HG02870 (cell line): Measurements from ENCODE around the gene ULK3.

Source experiments
- ATAC-seq: cut with Tn5 transposase; IDR thresholded peaks from one replicate; pipeline ENCODE4 v1.9.1; 2021; ENCODE audit warnings: mild to moderate bottlenecking, moderate library complexity; ENCODE audit not compliant: unreplicated experiment

Gene ULK3

DNA sequence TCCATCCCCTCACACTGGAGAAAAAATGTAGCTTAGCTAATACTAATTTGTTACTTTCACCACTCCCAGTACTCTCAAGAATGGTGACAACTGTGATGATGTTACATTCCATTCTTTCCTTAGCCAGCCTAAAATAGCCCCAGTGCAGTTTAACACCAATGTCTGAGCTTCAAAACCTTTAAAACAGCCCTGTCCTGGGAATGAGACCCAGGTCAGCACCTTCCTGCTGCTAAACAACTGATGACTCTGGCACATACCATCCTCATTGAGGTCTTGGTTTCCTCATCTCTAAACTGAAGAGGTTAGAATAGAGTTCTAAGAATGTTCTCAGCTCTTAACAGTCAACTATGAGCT is 26.4 kb upstream of the ULK3 start:
- no peak for ATAC-seq

DNA sequence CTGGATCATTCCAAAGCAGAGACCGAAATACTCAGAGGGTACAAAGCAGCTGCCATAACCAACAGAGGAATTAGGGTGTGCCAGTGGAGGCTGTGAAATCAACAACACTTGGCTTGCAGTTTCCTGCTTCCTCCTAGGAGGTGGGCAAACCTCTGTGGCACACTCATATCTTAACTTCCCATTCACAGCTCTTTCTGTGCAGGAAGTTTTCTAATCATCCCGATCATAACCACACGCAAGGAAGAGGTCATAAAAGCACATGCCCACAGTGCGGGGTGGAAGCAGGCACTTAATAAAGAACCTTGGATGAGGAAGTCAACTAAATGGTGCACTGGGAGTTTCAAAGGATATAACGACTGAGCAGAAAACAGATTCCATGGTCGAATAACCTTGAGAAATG is 25.1 kb upstream of the ULK3 start:
- ATAC-seq, result no peak

DNA sequence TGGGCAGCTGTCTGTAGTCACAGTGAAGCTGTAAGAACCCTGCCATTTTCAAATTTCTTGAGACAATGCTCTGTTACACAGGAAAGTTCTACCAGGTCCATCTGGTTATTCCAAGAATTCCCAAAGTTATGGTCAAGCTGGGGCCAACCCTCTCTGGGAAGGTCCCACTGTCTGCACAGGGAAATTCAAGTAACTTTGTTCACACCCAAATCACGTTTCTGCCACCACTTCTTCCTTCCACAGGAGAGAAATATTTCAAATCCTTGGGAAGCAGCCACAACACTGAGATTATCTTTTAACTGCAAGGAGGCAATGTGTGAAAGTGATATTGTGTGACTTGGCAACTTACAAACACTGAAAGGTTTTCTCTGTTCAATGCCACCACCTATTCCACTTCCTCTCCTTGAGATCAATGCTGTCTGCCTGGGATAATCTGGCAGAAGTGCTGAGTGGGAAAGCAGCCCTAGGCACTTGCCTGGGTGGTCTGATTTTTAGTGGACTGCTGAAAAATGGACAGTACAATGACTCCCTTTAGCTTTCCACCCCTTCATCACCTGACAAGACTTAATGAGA is 24.6 kb upstream of the ULK3 start:
- ATAC-seq, result no peak

DNA sequence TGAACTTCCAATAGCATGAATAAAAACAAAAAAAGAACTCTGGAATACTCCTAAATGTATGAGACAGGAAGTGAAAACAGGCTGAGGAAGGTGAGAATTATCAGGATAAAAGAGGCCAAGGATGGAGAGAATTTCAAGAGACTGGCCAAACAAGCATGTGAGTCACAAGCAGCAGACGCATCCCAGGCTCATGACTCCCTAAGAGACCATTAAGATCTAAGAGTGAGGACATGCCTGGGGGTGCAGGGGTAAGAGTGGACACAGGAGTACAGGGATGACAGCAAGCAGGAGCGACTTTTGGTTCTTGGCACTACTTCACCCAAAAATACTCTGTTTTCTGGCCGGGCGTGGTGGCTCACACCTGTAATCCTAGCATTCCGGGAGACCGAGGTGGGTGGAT is 23.1 kb upstream of the ULK3 start:
- ATAC-seq, result no peak

- ATAC-seq, result no peak
Observed at GRCh38 chr15:74865316-74865715, 22.4 kb upstream of the ULK3 start.

DNA sequence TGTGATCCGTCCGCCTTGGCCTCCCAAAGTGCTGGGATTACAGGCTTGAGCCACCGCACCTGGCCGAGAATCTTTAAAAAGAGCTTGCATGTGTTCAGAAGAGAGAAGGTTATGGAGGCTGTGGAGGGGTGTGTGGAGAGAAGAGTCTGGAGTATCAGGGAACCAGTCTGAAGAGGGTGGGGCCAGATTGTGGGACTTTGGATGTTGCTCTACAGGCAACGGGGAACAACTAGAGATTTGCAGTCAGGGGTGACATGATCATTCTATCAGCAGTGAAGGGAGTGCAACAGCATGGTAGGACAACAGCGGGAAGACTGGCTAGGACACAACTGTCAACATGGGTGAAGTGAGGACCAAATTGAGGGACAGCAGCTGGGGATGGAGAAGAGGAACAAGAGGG is 21.3 kb upstream of the ULK3 start:
- no peak for ATAC-seq

- no peak for ATAC-seq
Observed at GRCh38 chr15:74863239-74864056, 20.5 kb upstream of the ULK3 start.

DNA sequence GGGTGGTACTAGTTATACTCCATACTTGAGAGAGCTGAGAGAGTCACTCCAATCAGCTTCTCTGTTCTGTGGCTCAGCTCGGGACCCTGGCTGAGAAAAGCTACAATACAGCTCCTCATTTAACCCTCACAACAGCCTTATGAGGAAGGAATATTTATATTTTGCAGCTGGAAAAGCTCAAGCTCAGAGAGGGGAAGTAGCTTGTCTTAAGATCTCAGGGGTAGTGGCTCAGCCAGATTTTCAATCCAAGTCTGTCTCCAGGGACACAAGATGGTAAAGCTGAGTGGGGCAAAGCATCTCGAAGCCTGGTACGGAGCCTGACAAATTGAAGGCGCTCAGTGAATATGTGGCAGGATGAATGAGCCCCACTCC is 15.4 kb upstream of the ULK3 start:
- no peak for ATAC-seq

- ATAC-seq, result no peak
Observed at GRCh38 chr15:74857671-74858368, 14.9 kb upstream of the ULK3 start.

DNA sequence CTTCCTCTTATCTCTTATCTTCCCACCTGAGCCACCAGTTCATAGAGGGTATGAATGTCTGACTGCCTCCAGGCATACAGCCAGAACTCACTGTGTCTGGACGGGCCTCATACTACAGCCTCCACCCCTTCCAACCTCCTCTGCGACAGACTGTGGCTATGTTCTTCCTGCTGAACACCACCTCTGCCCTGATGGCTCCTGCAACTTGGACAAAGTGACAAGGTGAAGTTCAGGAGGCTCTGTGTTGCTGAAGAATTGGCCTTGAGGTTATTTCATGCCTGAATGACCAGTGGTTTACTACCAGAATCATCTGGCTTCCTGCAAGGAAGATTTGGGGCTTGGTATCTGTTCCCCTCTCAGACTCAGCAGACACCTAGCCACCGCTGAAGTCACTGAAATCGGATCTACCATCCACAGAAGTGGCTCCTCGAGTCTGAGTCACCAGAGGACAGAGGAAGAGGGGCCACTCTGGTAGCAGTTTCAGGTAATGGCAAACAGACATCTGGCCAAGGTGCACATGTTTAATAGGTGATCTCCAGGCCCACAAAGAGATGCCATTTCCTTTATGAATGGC is 14.2 kb upstream of the ULK3 start:
- peak; percentile 76 for ATAC-seq

DNA sequence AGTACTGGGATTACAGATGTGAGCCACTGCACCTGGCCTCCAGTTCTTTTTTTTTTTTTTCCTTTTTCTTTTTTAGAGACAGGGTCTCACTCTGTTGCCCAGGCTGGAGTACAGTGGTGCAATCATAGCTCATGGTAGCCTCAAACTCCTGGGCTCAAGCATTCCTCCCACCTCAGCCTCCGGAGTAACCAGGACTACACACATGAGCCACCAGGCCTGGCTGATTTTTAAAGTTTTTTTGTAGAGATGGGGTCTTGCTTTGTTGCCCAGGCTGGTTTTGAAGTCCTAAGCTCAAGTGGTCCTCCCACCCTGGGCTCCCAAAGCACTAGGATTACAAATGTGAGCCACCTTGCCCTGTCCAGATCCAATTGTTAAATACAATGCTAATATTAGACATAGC is 13.6 kb upstream of the ULK3 start:
- no peak for ATAC-seq

DNA sequence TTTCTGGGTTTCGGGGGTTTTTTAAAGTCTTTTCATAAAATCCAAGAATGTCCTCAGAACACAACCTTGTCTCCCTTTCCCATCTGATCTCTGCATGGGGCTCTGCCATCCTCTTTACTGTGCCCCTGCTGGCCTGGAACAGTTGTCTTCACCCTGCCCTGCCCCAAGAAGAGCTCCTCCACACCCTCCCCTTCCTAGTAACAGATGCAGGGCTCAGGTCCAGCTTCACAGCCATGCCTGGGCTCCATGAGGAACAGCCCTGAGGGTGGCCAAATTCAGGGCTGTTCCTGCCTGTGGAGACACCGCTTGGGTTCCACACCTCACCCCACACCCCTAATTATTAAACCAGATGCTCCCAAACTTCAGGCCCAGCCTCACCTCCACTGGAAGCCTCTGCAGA is 12.9 kb upstream of the ULK3 start:
- no peak for ATAC-seq

DNA sequence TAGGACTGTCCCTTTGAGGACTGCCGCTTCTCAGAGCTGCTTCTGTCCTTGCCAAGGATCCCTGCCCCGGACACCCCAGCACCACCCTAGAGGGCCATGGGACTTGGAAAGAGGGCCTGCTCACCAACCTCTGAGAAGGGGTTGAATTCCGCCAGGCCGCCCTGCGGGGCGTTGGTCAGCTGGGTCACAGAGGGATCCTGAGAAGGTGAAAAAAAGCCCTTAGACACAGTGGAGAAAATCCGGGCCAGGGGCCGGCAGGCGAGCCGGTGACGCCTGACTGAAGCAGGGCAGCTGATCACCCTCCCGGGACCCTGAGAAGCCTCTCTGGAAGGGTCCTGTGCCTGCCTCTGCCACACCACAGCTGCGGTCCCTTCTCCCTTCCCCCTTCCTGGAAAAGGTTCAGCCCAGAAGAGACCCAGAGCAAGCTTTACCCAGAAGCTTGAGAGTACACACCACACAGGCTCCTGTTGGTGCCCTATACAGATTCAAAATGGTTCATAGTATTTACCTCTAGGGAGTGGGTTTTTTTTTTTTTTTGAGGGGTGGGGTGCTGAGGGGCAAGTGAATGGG is 11.6 kb upstream of the ULK3 start:
- no peak for ATAC-seq

DNA sequence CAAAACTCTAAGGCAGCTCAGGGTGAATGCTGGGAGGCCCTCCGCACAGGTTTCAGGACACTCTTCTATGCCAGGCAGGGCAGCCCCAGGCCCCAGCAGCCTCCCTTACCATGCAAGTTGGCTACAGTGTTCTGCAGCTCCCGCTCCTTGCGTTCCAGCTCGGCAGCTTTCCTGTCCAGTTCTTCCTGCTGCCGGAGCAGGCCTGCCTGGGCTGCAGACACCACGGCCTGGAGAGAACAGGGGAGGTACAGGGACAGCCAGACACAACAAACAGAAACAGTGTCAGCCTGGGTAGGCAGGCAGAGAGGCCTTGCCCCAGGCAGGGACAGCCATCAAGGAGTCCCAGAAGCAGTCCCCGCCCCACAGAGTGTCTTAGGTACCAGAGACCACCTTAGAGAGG is 9.0 kb upstream of the ULK3 start:
- ATAC-seq, result no peak

- ATAC-seq, result no peak
Observed at GRCh38 chr15:74850393-74850792, 7.4 kb upstream of the ULK3 start.

DNA sequence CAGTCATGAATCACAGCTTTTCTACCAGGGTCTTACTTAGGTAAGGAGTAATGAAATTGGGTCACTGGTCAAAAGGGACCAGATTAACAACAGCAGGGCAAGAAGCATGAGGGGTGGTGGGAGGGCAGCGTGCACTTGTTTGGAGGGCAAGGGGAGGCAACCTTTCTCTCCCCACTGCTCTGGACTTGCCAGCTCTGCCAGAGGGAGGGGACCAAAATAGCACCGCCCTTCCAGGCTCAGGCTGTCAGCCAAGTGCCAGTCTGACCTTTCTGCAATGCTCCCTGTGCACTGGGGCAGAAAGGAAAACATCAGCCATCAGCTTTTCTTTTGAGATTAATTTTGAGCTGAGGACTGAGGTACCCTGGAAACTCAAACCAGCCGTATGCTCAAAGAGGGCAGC is 4.5 kb upstream of the ULK3 start:
- ATAC-seq, result no peak

GRCh38 chr15:74845581-74845980 is 2.6 kb upstream of the ULK3 start:
- no peak for ATAC-seq

GRCh38 chr15:74845208-74845568 is 2.2 kb upstream of the ULK3 start:
- no peak for ATAC-seq

GRCh38 chr15:74844319-74845207 is 1.6 kb upstream of the ULK3 start:
- ATAC-seq, result no peak

DNA sequence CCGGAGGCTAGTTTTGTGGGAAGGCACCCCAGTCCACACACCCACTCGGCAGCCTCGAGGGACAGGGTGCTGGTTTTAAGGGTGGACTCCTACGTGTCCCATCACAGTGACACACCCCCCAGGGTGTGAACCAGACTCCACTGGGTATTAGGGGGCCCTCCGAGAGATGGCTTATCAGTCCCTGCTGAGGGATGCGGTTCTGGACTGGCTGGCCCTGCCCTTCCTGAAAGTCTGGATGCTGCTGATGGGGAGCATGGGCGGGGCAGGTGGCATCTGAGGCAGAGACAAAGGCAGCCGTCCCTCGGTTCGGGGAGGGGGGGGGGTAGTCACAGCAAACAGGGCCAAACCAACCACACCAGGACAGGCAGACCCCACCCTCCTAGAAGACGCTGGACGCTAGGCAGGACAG is 939 bp upstream of the ULK3 start:
- no peak for ATAC-seq

DNA sequence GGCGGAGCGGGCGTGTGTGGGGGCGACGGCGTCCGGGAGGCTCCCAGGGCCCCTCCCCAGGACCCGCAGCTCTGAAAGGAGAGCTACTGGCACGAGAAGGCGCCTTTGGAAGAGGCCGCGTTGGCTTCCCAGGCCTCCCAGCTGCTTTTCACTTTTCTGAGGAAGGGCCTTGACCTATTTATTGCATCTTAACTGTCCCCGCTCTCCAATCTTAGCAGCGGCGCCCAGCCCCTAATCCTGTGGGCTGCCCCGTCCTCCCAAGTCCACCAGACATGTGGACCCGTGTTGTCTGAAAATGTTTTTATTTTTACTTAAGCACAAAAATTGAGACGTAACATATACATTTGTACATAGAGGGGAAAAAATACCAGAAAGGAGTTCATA is 481 bp upstream of the ULK3 start:
- ATAC-seq, result no peak
